RKO (cell line): ENCODE measurements around the gene MGAT5B.
"Not testable (repeated sequence)": the region's sequence is repeated elsewhere in the genome, so short reads cannot be mapped to it uniquely, and the experiment has no call there.

Source experiments
- DNase-seq: peaks from one replicate; pipeline ENCODE4 v3.0.0-alpha.2; 2016; ENCODE audit warnings: low spot score

MGAT5B gene

DNA sequence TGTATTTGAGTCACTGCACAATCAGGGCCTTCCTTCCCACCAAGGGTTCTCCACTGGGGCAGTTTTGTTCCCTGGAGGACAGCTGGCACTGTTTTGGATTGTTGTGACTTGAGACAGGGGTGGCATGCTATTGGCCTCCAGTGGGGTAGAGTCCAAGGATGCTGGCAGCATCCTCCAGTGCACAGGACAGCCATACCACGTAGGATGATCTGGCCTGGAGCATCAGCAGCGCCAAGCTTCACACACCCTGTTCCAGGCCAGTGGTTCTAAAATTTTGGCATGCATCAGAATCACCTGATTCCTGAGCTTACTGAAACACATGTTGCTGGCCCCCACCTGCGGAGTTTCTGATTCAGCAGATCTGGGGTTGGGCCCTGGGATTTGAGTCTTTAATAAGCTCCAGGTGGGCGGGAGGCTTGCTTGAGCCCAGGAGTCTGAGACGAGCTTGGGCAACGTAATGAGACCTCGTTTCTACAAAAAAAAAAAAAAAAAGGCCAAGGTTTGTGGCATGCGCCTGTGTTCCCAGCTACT is 83.2 kb downstream of the MGAT5B start:
- DNase-seq: no peak

DNA sequence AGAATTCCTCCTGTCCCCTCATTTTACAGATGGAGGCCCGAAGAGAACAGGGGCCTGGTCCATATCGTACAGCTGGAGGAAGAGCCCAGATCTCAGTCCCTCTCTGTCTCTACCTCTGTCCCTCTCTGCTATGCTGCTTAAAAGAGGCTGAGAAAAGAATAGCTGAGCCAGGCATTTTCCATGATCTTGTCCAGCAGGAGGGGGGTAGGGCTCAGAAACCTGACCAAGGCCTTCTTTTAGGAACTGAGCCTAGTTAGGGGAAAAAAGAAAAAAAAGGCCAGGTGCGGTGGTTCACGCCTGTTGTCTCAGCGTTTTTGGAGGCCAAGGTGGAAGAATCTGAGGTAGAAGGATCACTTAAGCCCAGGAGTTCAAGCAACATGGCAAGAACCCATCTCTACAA is 84.2 kb downstream of the MGAT5B start:
- no peak for DNase-seq

- no peak for DNase-seq
These were observed 84.9 kb downstream of the MGAT5B start for GRCh38 chr17:76953066-76953465.

DNA sequence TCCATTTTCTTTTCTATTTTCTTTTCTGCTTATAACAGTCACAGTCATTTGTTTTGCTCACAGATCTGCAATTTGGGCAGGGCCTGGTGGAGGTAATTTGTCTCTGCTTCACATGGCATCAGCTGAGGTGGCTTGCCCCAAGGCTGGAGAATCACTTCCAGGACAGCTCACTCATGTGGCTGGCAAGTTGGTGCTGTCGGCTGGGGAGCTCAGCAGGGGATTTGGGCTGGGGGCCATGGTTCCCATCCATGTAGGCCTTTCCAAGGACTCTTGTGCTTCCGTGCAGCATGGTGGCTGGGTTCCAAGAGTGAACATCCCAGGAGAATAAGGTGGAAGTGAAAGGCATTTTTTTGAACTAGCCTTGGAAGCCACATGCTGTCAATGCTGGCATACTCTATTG is 85.7 kb downstream of the MGAT5B start:
- no peak for DNase-seq

- no peak for DNase-seq
These were observed 87.0 kb downstream of the MGAT5B start for GRCh38 chr17:76955191-76955590.

GRCh38 chr17:76956846-76957540 is 88.8 kb downstream of the MGAT5B start:
- no peak for DNase-seq

GRCh38 chr17:76957678-76958464 is 89.7 kb downstream of the MGAT5B start:
- peak; percentile 4 for DNase-seq

- DNase-seq: no peak
These were observed 90.8 kb downstream of the MGAT5B start for GRCh38 chr17:76958974-76959373.

GRCh38 chr17:76961869-76962268 is 93.7 kb downstream of the MGAT5B start:
- no peak for DNase-seq

DNA sequence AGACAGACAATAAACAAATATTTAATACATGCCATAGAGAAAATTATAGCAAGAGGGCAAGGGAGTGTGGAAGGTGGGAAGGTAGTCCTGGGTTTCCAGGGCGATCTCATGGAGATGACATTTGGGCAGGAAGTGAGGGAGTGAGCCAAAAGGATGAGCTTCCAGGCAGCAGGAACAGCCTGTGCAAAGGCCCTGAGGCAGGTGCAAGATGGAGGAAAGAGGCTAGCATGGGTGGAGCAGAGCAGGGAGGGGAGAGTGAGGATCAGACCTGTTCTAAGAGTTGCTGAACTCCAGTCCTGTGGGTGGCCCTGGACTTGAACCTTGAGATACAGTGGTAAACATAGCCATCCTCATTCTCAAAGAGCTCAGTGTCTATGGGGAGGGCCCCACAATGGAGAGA is 94.7 kb downstream of the MGAT5B start:
- no peak for DNase-seq

DNA sequence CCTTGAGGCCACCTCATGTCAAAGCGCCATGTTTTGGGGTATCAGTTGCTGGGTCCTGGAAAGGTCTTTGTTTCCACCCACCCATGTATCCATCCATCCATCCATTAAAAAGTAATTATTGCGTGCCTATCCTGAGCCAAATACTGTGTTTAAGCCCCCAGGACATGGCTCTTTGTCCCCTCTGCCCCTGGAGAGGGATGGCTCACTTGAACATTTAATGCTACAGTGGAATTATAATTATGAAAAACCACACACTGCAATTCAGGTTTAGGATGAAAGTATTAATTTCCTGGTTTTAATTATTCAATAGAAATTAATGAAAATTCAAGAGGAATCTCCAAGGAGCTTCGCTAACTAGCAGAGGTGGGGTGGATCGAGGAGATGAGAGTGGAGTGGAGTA is 97.8 kb downstream of the MGAT5B start:
- no peak for DNase-seq

GRCh38 chr17:76966486-76967181 is 98.4 kb downstream of the MGAT5B start:
- no peak for DNase-seq

- DNase-seq: no peak
These were observed 99.6 kb downstream of the MGAT5B start for GRCh38 chr17:76967762-76968161.

DNA sequence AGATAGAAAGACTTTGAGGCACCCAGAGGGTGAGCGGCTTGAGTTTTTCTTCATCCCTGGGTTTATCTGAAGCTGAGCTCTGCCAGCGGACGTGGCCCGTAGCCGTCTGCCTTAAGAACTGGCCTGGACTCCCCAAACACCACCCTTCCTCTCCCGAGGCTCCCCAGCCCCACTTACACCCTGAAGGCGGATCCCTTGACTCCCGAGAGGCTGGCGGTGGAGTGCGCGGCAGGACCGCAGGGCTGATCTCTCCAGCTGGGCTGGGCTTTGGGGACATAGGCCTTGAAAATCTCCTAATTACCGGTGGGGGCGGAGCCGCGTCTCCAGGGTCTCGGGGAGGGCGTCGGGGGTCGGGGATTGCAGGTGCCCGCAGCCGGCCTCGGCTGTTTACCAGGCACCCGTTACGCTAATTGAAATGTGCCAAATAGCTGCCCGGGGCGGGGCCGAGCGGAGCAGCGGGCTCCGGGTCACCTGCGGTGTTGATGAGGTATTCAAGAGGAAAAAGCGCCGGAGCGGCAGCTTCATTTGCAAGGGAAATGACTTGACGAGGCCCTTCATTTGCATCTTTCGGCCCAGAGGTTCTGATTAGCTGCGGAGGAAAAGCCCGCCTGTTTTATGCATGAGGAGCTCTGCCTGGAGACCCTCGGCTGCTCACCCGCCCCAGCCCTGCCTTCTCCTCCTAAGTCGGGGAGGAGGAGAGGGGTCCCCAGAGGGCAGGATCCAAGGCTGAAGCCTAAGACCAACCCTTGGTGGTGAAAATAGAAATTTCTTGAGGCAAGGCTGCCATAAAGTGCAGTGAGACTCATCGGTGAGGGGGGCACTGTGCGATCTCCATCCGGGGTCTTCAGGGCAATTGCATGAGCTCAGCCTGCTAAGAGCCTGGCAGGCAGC is 100.7 kb downstream of the MGAT5B start:
- DNase-seq: no peak

- DNase-seq: no peak
These were observed 101.5 kb downstream of the MGAT5B start for GRCh38 chr17:76969598-76970172.

- not testable (repeated sequence) for DNase-seq
These were observed 102.0 kb downstream of the MGAT5B start for GRCh38 chr17:76970228-76970627.

GRCh38 chr17:76972046-76972641 is 103.9 kb downstream of the MGAT5B start:
- DNase-seq: no peak

GRCh38 chr17:76973040-76973439 is 104.8 kb downstream of the MGAT5B start:
- DNase-seq: no peak

GRCh38 chr17:76974721-76975120 is 106.5 kb downstream of the MGAT5B start:
- DNase-seq: no peak

- DNase-seq: not testable (repeated sequence)
These were observed 109.8 kb downstream of the MGAT5B start for GRCh38 chr17:76978050-76978449.
